HUES48 (cell line): ENCODE results near the gene DQX1.

Experiments
- H3K27ac ChIP-seq: one replicate; pipeline ENCODE4 v1.7.0; 2013; ENCODE audit warnings: low read depth, low read length, inconsistent platforms
- H3K27me3 ChIP-seq: 2 replicates; pipeline ENCODE4 v1.6.1; 2013; ENCODE audit warnings: mild to moderate bottlenecking, low read length; ENCODE audit not compliant: control insufficient read depth, insufficient read depth
- H3K36me3 ChIP-seq: 2 replicates; pipeline ENCODE4 v1.6.1; 2013; ENCODE audit warnings: low read length; ENCODE audit not compliant: control insufficient read depth, insufficient read depth
- H3K4me1 ChIP-seq: 2 replicates; pipeline ENCODE4 v1.6.1; 2013; ENCODE audit warnings: mild to moderate bottlenecking, low read length; ENCODE audit not compliant: control insufficient read depth, insufficient read depth
- H3K4me3 ChIP-seq: 2 replicates; pipeline ENCODE4 v1.5.1; 2013; ENCODE audit warnings: mild to moderate bottlenecking, low read depth, low read length
- H3K9ac ChIP-seq: 2 replicates; pipeline ENCODE4 v1.6.1; 2013; ENCODE audit warnings: mild to moderate bottlenecking, low read depth, low read length, moderate library complexity
- H3K9me3 ChIP-seq: 2 replicates; pipeline ENCODE4 v1.6.1; 2013; ENCODE audit warnings: low read length; ENCODE audit not compliant: control insufficient read depth, insufficient read depth

DQX1 gene

GRCh38 chr2:74499940-74500577 is 26.0 kb downstream of the DQX1 start:
- Histone ChIP-seq H3K27me3 (peaks cover 100% of the 10 kb centered on the region), H3K4me3 (peak overlapping the region; percentile 57), H3K4me1 (peaks cover 11% of the 10 kb centered on the region; the same call in 1 of the 2 replicates), H3K9ac (no peak overlapping the region), H3K36me3 (peaks cover 3% of the 10 kb centered on the region; the same call in 1 of the 2 replicates), H3K9me3 (no peaks in the 10 kb centered on the region), H3K27ac (no peak overlapping the region)

GRCh38 chr2:74499267-74499939 is 26.6 kb downstream of the DQX1 start, which contains the start of gene LBX2:
LBX2 (minus strand) TSS chr2:74499603; CDS start chr2:74499537, 66 bp downstream.
- no peak within 1 kb of the TSS for H3K9ac ChIP-seq
- peaks cover 11% of the 10 kb centered on the region; the same call in 1 of the 2 replicates for H3K4me1 ChIP-seq
- no peaks in the 10 kb centered on the region for H3K9me3 ChIP-seq
- peaks cover under 1% of the 10 kb centered on the region; the same call in 1 of the 2 replicates for H3K36me3 ChIP-seq
- H3K27me3 ChIP-seq = peaks cover 93% of the 10 kb centered on the region
- H3K4me3 ChIP-seq = peak within 1 kb of the TSS; percentile 57
- no peak within 1 kb of the TSS for H3K27ac ChIP-seq

- H3K27ac ChIP-seq = no peak overlapping the region
- peaks cover 7% of the 10 kb centered on the region; the same call in 1 of the 2 replicates for H3K36me3 ChIP-seq
- peak overlapping the region; percentile 57 for H3K4me3 ChIP-seq
- no peaks in the 10 kb centered on the region for H3K9me3 ChIP-seq
- H3K4me1 ChIP-seq = peaks cover 11% of the 10 kb centered on the region; the same call in 1 of the 2 replicates
- H3K27me3 ChIP-seq = peaks cover 86% of the 10 kb centered on the region
- H3K9ac ChIP-seq = no peak overlapping the region
Observed at GRCh38 chr2:74498500-74499266, 27.3 kb downstream of the DQX1 start.

GRCh38 chr2:74497777-74498499 is 28.1 kb downstream of the DQX1 start:
- peak overlapping the region; percentile 57 for H3K4me3 ChIP-seq
- no peak overlapping the region for H3K9ac ChIP-seq
- H3K27me3 ChIP-seq = peaks cover 79% of the 10 kb centered on the region
- peaks cover 15% of the 10 kb centered on the region; the same call in 1 of the 2 replicates for H3K36me3 ChIP-seq
- no peak overlapping the region for H3K27ac ChIP-seq
- H3K9me3 ChIP-seq = no peaks in the 10 kb centered on the region
- H3K4me1 ChIP-seq = peaks cover 11% of the 10 kb centered on the region; the same call in 1 of the 2 replicates

- Histone ChIP-seq H3K27me3 (peaks cover 71% of the 10 kb centered on the region), H3K27ac (no peak overlapping the region), H3K9ac (no peak overlapping the region), H3K4me3 (peak overlapping the region; percentile 57), H3K9me3 (no peaks in the 10 kb centered on the region), H3K36me3 (peaks cover 22% of the 10 kb centered on the region), H3K4me1 (peaks cover 11% of the 10 kb centered on the region; the same call in 1 of the 2 replicates)
Observed at GRCh38 chr2:74496997-74497776, 28.8 kb downstream of the DQX1 start.

- Histone ChIP-seq H3K9ac (no peak overlapping the region), H3K27me3 (peaks cover 54% of the 10 kb centered on the region), H3K4me1 (peaks cover 10% of the 10 kb centered on the region; the same call in 1 of the 2 replicates), H3K36me3 (peaks cover 39% of the 10 kb centered on the region), H3K27ac (no peak overlapping the region), H3K4me3 (no peak overlapping the region), H3K9me3 (no peaks in the 10 kb centered on the region)
Observed at GRCh38 chr2:74495440-74495839, 30.6 kb downstream of the DQX1 start.

GRCh38 chr2:74493546-74493945 is 32.5 kb downstream of the DQX1 start:
- Histone ChIP-seq H3K27me3 (peaks cover 35% of the 10 kb centered on the region), H3K9me3 (no peaks in the 10 kb centered on the region), H3K4me1 (peaks cover 4% of the 10 kb centered on the region; the same call in 1 of the 2 replicates), H3K36me3 (peaks cover 45% of the 10 kb centered on the region), H3K4me3 (no peak overlapping the region), H3K27ac (no peak overlapping the region), H3K9ac (no peak overlapping the region)

GRCh38 chr2:74491648-74492544 is 34.1 kb downstream of the DQX1 start:
- no peaks in the 10 kb centered on the region for H3K4me1 ChIP-seq
- no peak overlapping the region for H3K4me3 ChIP-seq
- peaks cover 18% of the 10 kb centered on the region for H3K27me3 ChIP-seq
- peaks cover 46% of the 10 kb centered on the region for H3K36me3 ChIP-seq
- no peak overlapping the region for H3K9ac ChIP-seq
- H3K9me3 ChIP-seq = no peaks in the 10 kb centered on the region
- no peak overlapping the region for H3K27ac ChIP-seq

- Histone ChIP-seq H3K9ac (no peak overlapping the region), H3K27me3 (no peaks in the 10 kb centered on the region), H3K36me3 (peaks cover 50% of the 10 kb centered on the region), H3K9me3 (no peaks in the 10 kb centered on the region), H3K4me1 (no peaks in the 10 kb centered on the region), H3K4me3 (no peak overlapping the region), H3K27ac (no peak overlapping the region)
Observed at GRCh38 chr2:74489906-74490305, 36.1 kb downstream of the DQX1 start.
